Activated naive CD8-positive, alpha-beta T cell treated with anti-CD3 and anti-CD28 coated beads, Interleukin-2, amount 10 ng/mL, durations not matched to agents 7 days and 5 days (primary cell): ENCODE measurements around the gene ALG9. TPM values are rescaled to one million over a fixed set of nuclear protein-coding genes. Genes with fewer than 3 reads are reported as not detected.
"Not testable (repeated sequence)": the region's sequence is repeated elsewhere in the genome, so short reads cannot be mapped to it uniquely, and the experiment has no call there.

ENCODE experiments used
- ATAC-seq: fragments of 150-1000 bp; cut with Tn5 transposase; one replicate; pipeline ENCODE4 v1.10.0; 2021; ENCODE audit warnings: low read depth, moderate library complexity
- POLR2A ChIA-PET: fragments of 350-600 bp; sonication (Branson Sonifier 250); formaldehyde crosslinking; loops from one replicate; lab custom pipeline; 2021; ENCODE audit warnings: antibody characterized with exemption; lab: Charles Lee
- DNase-seq: peaks from one replicate; pipeline ENCODE4 v3.0.0; 2021
- H3K27ac Mint-ChIP-seq: one replicate; pipeline ENCODE4 v1.8.0; 2022; ENCODE audit warnings: mild to moderate bottlenecking, mixed read lengths
- H3K27me3 Mint-ChIP-seq: one replicate; pipeline ENCODE4 v1.8.0; 2022; ENCODE audit warnings: mild to moderate bottlenecking, moderate library complexity, mixed read lengths
- H3K36me3 Mint-ChIP-seq: one replicate; pipeline ENCODE4 v1.8.0; 2021; ENCODE audit warnings: mild to moderate bottlenecking, mixed read lengths
- H3K4me1 Mint-ChIP-seq: one replicate; pipeline ENCODE4 v1.8.0; 2021; ENCODE audit warnings: mixed read lengths
- H3K4me3 Mint-ChIP-seq: one replicate; pipeline ENCODE4 v1.8.0; 2022; ENCODE audit warnings: mild to moderate bottlenecking, moderate library complexity, mixed read lengths
- H3K9me3 Mint-ChIP-seq: one replicate; pipeline ENCODE4 v1.8.0; 2021; ENCODE audit warnings: mixed read lengths
- total RNA-seq, 2 experiments: library from RNA; stranded (reverse); gene quantifications; one replicate each; pipeline ENCODE4 v1.2.3, GENCODE V29; 2021

ALG9 gene
- total RNA-seq, 2 experiments from 2014 or later, result 26.8 to 28.8 TPM

DNA sequence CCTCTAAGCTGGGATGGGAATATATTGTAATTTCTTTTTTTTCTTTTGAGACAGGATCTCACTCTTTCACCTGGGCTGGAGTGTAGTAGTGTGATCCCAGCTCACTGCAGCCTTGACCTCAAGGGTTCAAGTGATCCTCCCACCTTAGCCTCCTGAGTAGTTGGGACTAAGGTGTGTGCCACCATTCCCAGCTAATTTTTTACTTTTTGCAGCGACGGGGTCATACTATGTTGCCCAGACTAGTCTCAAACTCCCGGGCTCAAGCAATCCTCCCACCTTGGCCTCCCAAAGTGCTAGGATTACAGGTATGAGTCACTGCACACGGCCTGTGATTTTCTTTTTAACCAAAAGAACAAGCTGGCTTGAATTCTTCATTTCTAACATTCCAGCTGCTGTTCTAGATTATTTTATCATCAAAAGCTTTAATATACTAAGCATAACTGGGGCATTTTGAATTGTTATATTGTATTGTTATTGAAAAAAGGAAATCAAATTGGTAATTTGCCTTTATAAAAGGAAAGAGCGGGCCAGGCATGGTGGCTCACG is 78.4 kb downstream of the ALG9 start:
- H3K27me3 Mint-ChIP-seq, result no peaks in the 10 kb centered on the region
- ATAC-seq, result no peak

GRCh38 chr11:111792314-111792713 is 79.1 kb downstream of the ALG9 start:
- Mint-ChIP-seq H3K4me3 (no peak overlapping the region), H3K4me1 (peaks cover 8% of the 10 kb centered on the region), H3K27ac (no peak overlapping the region), H3K9me3 (peaks cover 1% of the 10 kb centered on the region), H3K36me3 (peaks cover 20% of the 10 kb centered on the region), H3K27me3 (no peaks in the 10 kb centered on the region)
- POLR2A ChIA-PET, result interaction anchor here (0.7 kb wide), 1 partner anchor 26 kb away, joined by 3 read pairs; the partner anchor contains the start of gene PPP2R1B
- DNase-seq (no peak), ATAC-seq (no peak)

More for the DNA sequence above, 78.4 kb downstream of the ALG9 start:
- POLR2A ChIA-PET, result interaction anchor here (0.7 kb wide), 1 partner anchor 27 kb away, joined by 3 read pairs; the partner anchor contains the start of gene PPP2R1B
- H3K27ac Mint-ChIP-seq, result no peak overlapping the region
- peaks cover 8% of the 10 kb centered on the region for H3K4me1 Mint-ChIP-seq
- DNase-seq, result no peak
- H3K4me3 Mint-ChIP-seq, result no peak overlapping the region
- H3K36me3 Mint-ChIP-seq, result peaks cover 25% of the 10 kb centered on the region
- peaks cover 3% of the 10 kb centered on the region for H3K9me3 Mint-ChIP-seq

- no peaks in the 10 kb centered on the region for H3K9me3 Mint-ChIP-seq
- no peaks in the 10 kb centered on the region for H3K4me1 Mint-ChIP-seq
- peak overlapping the region; percentile 61 for H3K27ac Mint-ChIP-seq
- POLR2A ChIA-PET, result no interaction called here
- DNase-seq (no peak), ATAC-seq (no peak)
- peaks cover 3% of the 10 kb centered on the region for H3K36me3 Mint-ChIP-seq
- H3K4me3 Mint-ChIP-seq, result no peak overlapping the region
- H3K27me3 Mint-ChIP-seq, result no peaks in the 10 kb centered on the region
Observed at GRCh38 chr11:111788464-111788863, 82.9 kb downstream of the ALG9 start.

DNA sequence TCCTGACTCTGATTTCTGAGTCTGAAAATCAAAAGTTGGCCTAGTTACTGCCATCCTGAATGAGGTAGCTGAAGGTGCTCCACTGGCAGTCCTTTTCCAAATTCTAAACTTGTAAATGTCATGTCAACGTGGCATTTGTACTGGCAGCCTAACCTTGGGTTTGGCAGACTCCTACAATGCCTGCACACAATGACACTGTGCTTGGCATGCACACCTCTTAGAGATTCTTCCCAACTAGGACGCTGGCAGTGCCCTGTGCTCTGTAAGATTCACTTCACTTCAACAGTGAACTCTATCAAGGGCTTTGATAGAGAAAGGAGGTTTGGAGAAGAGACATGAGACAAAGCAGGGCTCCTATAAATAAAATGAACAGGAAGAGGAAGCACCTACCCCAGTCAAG is 83.3 kb downstream of the ALG9 start:
- ATAC-seq, result no peak
- peaks cover 3% of the 10 kb centered on the region for H3K36me3 Mint-ChIP-seq

GRCh38 chr11:111785886-111786412 is 85.4 kb downstream of the ALG9 start:
- H3K27ac Mint-ChIP-seq, result no peak overlapping the region

More for the DNA sequence above, 83.3 kb downstream of the ALG9 start:
- no peaks in the 10 kb centered on the region for H3K27me3 Mint-ChIP-seq
- peak overlapping the region; percentile 61 for H3K27ac Mint-ChIP-seq
- no peak for DNase-seq
- POLR2A ChIA-PET, result no interaction called here
- H3K4me1 Mint-ChIP-seq, result no peaks in the 10 kb centered on the region
- H3K9me3 Mint-ChIP-seq, result no peaks in the 10 kb centered on the region
- no peak overlapping the region for H3K4me3 Mint-ChIP-seq

GRCh38 chr11:111785076-111785475 is 86.3 kb downstream of the ALG9 start:
- POLR2A ChIA-PET, result no interaction called here

More at GRCh38 chr11:111785886-111786412, 85.4 kb downstream of the ALG9 start:
- Mint-ChIP-seq H3K9me3 (no peaks in the 10 kb centered on the region), H3K27me3 (no peaks in the 10 kb centered on the region), H3K36me3 (no peaks in the 10 kb centered on the region), H3K4me3 (no peak overlapping the region), H3K4me1 (no peaks in the 10 kb centered on the region)
- POLR2A ChIA-PET, result no interaction called here
- no peak for ATAC-seq
- DNase-seq, result no peak

DNA sequence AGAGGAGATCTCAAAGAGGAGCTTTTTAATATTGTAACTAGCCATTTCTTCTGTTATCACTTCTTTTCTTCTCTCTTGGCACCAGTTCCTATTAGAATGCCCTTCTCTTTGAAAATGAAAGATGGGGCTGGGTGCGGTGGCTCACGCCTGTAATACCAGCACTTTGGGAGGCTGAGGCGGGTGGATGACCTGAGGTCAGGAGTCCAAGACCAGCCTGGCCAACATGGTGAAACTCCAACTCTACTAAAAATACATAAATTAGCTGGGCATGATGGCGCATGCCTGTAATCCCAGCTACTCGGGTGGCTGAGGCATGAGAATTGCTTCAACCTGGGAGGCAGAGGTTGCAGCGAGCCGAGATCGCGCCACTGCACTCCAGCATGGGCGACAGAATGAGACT is 87.1 kb downstream of the ALG9 start:
- H3K4me1 Mint-ChIP-seq, H3K36me3 Mint-ChIP-seq, DNase-seq, H3K27me3 Mint-ChIP-seq, H3K4me3 Mint-ChIP-seq, POLR2A ChIA-PET, H3K9me3 Mint-ChIP-seq, H3K27ac Mint-ChIP-seq, ATAC-seq: not testable (repeated sequence)

More at GRCh38 chr11:111785076-111785475, 86.3 kb downstream of the ALG9 start:
- H3K36me3 Mint-ChIP-seq, result no peaks in the 10 kb centered on the region
- H3K4me1 Mint-ChIP-seq, result no peaks in the 10 kb centered on the region
- H3K27me3 Mint-ChIP-seq, result no peaks in the 10 kb centered on the region
- H3K4me3 Mint-ChIP-seq, result no peak overlapping the region
- DNase-seq (no peak), ATAC-seq (no peak)
- no peaks in the 10 kb centered on the region for H3K9me3 Mint-ChIP-seq
- H3K27ac Mint-ChIP-seq, result no peak overlapping the region

DNA sequence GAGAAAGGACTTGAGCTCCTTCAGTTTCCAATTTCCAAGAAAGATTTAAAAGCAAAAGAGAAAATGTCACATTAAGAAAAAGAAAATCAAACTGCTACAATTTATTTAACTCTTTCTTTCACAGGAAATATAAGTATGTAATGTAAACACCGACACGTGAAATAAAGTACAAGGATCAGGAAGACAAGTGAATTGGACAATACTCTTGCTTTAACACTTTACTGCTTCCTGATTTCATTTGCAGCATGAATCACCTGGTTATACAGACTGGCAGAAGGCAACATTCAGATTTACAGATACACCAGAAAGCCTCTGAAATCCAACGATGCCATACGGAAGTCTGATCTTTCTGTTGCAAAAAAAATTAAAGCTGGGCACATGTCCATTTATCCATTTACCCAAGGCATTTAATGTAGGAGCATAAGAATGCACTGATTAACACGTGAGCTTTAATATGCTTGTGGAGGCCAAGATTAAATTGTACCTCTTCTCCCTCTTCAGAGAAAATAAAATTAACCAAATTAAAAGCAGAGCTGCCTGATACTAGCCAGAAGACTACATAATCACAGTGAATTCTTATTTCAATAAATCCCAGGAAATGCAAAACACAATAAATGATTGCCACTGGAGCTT is 89.2 kb downstream of the ALG9 start:
- H3K4me1 Mint-ChIP-seq, result peaks cover 1% of the 10 kb centered on the region
- ATAC-seq, result no peak
- no peak overlapping the region for H3K4me3 Mint-ChIP-seq
- H3K9me3 Mint-ChIP-seq, result no peaks in the 10 kb centered on the region
- no peaks in the 10 kb centered on the region for H3K27me3 Mint-ChIP-seq
- H3K27ac Mint-ChIP-seq, result no peak overlapping the region
- POLR2A ChIA-PET, result no interaction called here
- DNase-seq, result no peak
- H3K36me3 Mint-ChIP-seq, result no peaks in the 10 kb centered on the region

GRCh38 chr11:111779118-111779517 is 92.3 kb downstream of the ALG9 start:
- Mint-ChIP-seq H3K4me3 (no peak overlapping the region), H3K36me3 (no peaks in the 10 kb centered on the region), H3K9me3 (no peaks in the 10 kb centered on the region), H3K4me1 (peaks cover 1% of the 10 kb centered on the region), H3K27me3 (no peaks in the 10 kb centered on the region), H3K27ac (no peak overlapping the region)
- DNase-seq, result no peak
- POLR2A ChIA-PET, result no interaction called here
- no peak for ATAC-seq

GRCh38 chr11:111778047-111778558 is 93.3 kb downstream of the ALG9 start:
- Mint-ChIP-seq H3K4me3 (no peak overlapping the region), H3K27ac (no peak overlapping the region), H3K4me1 (peaks cover 1% of the 10 kb centered on the region), H3K27me3 (no peaks in the 10 kb centered on the region), H3K36me3 (no peaks in the 10 kb centered on the region), H3K9me3 (no peaks in the 10 kb centered on the region)
- no peak for ATAC-seq
- POLR2A ChIA-PET, result no interaction called here
- DNase-seq, result no peak

- ATAC-seq (peak; percentile 90), DNase-seq (no peak)
- Mint-ChIP-seq H3K36me3 (no peaks in the 10 kb centered on the region), H3K27ac (no peak overlapping the region), H3K4me1 (peaks cover 1% of the 10 kb centered on the region), H3K9me3 (no peaks in the 10 kb centered on the region), H3K4me3 (no peak overlapping the region), H3K27me3 (no peaks in the 10 kb centered on the region)
- POLR2A ChIA-PET, result interaction anchor here (0.6 to 1.1 kb wide), 2 partner anchors 191 to 323 kb away, joined by 3 read pairs; no protein-coding TSS in a partner anchor
Observed at GRCh38 chr11:111777094-111778046, 94.0 kb downstream of the ALG9 start.

DNA sequence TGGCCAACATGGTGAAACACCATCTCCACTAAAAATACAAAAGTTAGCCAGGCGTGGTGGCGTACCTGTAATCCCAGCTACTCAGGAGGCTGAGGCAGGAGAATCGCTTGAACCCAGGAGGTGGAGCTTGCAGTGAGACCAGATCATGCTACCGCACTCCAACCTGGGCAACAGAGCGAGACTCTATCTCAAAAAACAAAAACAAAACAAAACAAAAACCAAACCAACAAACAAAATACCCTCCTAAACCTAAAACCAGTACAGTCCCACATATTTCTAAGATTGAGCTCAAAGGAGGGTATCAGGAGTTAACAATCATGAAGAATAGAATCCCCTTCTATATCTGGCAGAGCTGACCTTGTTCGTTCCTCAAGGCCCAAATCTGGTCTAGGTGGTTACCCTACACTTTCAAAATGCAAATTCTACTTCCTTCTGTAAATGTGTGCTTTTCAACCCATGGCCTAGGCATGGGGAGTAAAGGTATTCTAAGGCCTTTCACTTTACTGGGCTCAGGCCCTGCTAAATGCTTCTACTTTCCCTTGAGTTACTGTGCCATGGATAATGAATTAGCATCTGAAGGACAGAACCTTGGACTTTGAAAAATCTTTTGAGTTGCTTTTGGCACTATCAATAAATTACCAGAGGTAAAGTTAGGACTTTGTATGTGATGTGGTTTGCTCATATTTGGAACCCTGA is 94.8 kb downstream of the ALG9 start:
- Mint-ChIP-seq H3K36me3 (no peaks in the 10 kb centered on the region), H3K4me1 (peaks cover 1% of the 10 kb centered on the region), H3K4me3 (no peak overlapping the region), H3K9me3 (no peaks in the 10 kb centered on the region), H3K27me3 (no peaks in the 10 kb centered on the region), H3K27ac (no peak overlapping the region)
- DNase-seq (no peak), ATAC-seq (no peak)
- POLR2A ChIA-PET, result interaction anchor here (1.1 kb wide), 1 partner anchor 322 kb away, joined by 3 read pairs; no protein-coding TSS in a partner anchor
